ENCODE measurements around the gene RCC2.

RCC2 gene

DNA sequence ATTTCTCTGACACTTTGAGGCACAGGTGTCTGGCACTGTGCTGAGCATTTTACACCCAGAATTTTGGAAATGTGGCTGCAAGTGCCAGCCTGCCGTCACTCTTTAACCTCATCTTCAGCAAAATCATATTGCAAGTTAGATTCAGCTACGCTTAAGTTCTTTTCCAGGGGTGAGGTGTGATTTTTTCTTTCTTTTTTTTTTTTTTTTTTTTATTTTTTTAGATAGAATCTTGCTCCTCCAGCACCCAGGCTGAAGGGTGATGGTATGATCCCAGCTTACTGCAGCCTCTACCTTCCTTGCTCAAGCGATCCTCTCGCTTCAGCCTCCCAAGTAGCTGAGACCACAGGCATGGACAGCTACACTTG is 2.5 kb upstream of the RCC2 start:
- DNase-seq: no peak

GRCh38 chr1:17441265-17441992 is 2.0 kb upstream of the RCC2 start:
- DNase-seq: no peak

GRCh38 chr1:17440827-17441168 is 1.3 kb upstream of the RCC2 start:
- DNase-seq: no peak

GRCh38 chr1:17440074-17440826 is 773 bp upstream of the RCC2 start:
- DNase-seq: no peak

GRCh38 chr1:17438318-17439249 is 893 bp downstream of the RCC2 start:
- peak; percentile 83 for DNase-seq

- DNase-seq: peak; percentile 67
Measured at GRCh38 chr1:17437580-17438317, 1.7 kb downstream of the RCC2 start.

DNA sequence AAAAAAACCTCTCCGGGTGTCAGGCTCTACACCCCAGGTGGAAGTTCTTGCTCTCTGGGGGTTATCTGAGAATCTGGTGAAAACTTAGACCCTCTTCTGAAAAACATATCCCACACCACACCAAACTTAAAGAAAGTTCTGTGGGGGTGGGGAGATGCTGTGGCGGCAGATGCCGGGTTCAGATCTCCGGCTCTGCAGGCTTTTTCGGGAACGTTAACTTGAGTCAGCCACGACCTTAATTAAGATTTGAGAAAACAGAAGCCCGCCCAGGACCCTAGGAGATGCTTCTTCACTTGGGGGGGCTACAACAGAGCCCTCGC is 2.3 kb downstream of the RCC2 start:
- no peak for DNase-seq

- no peak for DNase-seq
Measured at GRCh38 chr1:17436380-17437174, 2.9 kb downstream of the RCC2 start.

GRCh38 chr1:17434601-17435000 is 4.9 kb downstream of the RCC2 start:
- DNase-seq: no peak

DNA sequence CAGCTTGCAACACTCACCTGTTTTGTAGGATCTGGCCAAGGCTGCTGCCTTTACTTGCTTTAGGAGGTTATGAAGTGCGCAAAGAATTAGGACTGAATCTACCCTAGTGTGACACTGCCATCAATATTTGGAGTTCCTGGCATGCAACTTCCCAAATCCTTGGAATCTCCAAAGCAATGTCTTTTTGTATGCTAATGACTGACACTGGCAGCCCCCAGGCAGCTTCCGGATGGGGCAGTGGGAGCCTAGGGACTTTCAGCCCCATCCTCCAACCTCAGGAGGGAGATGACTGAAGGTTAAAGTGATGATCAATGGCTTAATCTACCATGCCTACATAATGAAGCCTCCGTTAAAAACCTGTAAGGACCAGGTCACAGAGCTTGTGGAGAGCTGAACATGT is 5.5 kb downstream of the RCC2 start:
- DNase-seq: no peak

- no peak for DNase-seq
Measured at GRCh38 chr1:17433261-17433660, 6.2 kb downstream of the RCC2 start.

DNA sequence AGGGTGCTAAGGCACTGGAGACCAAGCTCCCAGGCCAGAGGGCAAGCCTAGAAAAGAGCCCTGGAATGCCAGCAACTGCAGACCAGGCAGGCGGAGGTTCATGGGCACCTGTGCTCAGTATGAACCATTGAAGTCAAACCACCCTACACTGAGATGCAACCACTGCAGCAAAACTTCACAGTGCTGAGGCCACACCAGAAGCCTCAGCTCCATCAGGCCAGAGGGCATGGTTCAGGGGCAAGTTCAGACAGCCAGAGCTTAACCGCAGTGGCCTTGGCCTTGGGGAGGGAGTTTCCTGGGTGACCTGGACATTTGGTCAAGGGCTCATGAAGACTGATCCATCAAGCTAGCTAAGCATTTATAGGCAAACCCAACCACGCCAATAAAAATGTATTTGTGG is 7.1 kb downstream of the RCC2 start:
- DNase-seq: no peak

DNA sequence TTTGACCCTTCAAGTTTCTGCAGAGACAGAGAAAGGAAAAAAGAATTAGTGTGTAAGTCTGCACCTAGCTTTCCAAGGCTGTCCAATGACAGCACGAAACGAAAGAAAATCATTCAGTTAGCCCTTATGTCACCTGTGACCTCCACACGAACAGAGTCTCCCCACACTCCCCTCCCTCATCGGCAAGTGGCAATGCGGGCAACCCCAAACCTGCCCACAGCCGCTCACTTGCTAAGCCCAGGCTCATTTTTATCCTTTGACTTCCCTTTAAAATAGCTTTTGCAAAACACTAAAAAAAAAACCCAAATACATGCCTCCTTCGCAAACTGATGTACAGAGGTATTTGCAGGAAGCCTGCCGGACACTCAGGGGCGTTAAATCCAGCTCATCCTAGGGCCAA is 10.3 kb downstream of the RCC2 start:
- DNase-seq: no peak

DNA sequence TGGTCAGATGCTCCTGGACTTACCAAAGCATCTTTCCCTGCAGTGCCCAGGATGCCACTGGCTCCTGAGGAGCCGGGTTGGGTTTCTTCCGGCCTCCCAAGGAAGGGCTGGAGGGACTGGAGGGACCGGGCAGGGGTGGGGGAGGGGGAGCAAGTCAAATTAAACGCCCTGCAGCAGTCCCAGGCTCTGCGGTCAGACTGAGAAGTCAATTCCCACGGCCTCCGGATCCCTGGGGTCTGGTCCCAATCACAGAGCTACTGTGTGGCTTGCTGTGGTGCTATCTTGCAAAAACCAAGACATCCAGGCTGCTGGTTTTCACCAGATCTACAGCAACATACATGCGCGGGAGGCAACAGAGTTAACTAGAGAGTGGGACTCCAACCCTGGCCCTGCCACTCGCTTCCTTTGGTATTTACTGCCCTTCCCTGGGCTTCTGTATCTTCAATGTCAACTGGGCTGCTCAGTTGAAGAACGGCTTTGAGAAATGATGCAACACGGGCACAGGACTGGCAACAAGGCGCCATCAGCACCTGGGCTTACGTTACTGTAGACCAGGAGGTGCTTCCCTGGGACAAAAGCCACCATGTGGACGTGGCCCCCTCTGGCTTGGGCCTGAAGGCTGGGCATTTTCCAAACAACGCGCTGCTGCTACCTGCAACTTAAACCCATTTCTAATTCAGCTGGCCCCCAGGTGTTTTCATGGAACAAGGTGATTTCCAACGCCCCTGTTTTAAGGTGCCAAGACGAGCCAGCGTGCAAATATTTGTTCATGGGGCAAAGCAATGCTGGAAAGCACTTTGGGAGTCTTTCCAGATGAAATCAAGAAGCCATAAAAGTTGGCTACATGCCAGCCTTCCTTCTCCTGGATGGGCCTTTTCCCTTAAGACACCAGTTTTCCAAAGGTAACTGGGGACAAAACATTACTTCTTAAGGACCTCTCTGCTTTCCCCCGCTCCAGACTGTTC is 11.5 kb downstream of the RCC2 start:
- DNase-seq: no peak

DNA sequence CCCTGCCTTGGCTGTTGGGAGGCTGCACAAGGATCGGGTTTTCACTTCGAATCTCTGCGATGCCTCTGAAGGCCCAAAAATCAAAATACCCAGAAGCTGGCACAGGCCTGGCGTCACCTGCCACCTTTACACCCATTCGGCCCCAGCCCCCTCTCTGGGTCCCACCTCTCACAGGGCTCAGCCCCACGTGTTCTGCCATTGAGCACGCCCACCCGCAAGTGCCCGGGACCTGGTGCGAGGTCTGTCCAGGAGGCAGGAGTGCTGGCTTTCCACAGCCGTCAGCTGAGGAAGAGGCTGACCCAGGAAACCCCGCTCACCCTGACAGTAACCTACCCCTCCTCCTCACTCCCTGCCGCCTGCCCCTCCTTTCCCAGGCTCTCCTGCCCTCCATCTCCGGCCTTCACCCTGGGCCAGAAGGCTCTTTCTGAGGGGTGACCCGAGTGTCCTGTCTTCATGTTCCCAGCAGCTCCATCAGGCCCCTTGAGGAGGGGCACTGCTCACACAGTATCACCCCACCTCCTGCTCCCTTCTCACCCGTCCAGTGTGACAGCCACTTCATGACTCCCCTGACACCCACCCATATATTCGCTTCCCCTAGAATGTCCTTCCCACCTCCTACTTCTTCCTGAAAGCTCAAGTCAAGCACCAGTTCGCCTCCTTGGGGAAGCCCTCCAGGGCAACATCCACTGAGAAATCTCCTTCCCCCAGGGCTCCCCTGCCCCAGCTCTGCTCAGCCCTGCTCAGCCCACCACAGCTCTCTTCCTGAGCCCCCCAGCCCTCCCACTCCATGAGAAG is 13.5 kb downstream of the RCC2 start:
- DNase-seq: no peak

DNA sequence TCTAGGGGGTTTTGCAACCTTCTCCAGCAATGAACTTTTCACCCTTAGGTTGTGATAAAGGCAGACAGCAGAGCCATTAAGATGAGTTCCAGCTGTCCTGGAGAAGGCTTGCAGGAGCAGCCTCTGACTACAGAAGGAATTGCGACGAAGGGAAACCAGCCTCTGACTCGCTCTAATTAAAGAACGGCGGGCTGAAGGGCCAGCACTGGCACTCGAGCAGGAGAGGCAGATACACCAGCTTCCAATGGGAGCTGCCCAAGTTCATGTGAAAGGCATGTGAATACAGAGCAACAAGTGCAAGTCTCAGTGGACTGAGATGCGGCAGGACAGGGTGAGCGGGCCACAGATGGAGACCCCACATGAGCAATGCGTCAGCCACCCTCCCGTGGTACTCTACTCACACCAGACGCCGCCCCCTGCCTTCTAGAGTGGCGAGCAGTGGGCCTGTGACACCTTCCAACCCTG is 15.7 kb downstream of the RCC2 start:
- no peak for DNase-seq

- DNase-seq: no peak
Measured at GRCh38 chr1:17422461-17422860, 17.0 kb downstream of the RCC2 start.

DNA sequence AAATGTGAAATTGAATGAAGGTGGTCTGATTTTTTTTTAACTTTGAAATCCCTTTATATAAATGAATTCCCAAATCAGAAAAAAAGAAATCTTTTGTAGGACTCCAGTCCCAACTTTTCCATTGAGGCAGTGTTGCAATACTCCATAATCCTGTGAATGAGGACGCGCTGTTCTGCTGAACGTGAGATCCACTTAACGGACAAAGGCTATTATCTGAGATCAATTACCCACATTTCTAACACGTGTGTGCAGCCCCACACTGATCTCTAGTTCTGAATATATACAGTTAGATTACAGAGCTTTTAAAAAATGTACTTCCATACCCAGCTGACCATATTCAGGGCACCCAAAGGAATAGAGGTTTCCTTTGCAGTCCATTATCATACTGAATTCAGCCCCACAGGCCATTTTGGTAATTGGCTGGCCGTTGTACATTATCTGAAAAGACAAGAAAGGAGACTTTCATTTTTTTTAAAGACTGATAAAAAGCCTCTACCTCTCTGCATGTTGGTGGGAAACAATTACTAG is 19.0 kb downstream of the RCC2 start:
- no peak for DNase-seq

DNA sequence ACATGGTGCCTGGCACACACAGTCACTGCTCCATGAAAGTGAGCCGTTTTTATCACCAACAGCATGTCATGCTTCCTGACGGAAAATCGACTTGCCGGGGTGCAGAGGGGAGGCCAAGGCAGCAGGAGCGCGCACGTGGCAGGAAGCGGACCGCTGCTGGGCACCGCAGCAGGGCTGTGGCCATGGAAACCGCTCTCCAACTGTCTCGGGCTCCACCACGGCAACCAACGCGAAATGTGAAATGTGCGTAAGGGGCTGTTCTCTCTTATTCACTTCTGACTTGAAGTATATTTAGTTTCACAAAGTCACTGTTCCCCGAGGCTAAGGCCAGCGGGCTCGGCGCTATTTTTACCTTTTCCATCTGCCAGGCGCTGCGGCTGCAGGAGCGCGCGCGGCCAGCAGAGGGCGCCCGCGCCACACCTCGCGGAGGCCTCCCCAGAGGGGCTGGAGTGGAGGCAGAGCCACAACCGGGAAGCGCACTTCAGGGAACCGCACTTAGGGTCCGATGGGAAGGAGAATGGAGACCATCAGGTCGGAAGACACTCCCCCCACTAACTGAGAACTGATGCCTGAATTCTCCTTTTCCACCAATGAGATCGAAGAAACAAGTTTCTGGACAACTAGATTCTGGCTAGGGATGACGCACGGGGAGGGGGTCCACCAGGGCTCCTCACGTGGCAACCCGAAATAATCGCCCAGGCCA is 19.7 kb downstream of the RCC2 start:
- peak; percentile 73 for DNase-seq
